ENCODE measurements around the gene SLC7A14. TPM values are rescaled to one million over a fixed set of nuclear protein-coding genes. Genes with fewer than 3 reads are reported as not detected.

SLC7A14 gene
- total RNA-seq, 1 experiment from 2014 or later, result not detected

DNA sequence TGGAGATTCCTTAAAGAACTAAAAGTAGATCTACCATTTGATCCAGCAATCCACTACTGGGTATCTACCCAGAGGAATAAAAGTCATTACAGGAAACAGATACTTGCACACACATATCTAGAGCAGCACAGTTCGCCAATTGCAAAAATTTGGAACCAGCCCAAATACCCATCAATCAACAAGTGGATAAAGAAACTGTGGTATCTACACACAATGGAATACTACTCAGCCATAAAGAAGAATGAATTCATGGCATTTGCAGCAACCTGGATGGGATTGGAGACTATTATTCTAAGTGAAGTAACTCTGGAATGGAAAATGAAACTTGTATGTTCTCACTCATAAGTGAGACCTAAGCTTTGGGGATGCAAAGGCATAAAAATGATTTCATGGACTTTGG is 23.8 kb downstream of the SLC7A14 start:
- Histone ChIP-seq H3K9me3 (ENCODE audit: control insufficient read depth in 1 of 2, insufficient read depth in 1 of 2, low read depth in 1 of 2, low read length in 2 of 2) (no peaks in the 10 kb centered on the region), H3K27ac (ENCODE audit: low read depth, low read length) (no peak overlapping the region), H3K4me2 (ENCODE audit: low read length) (no peak overlapping the region), H3K79me2 (ENCODE audit: insufficient read depth, low read length) (no peaks in the 10 kb centered on the region), H3K27me3 (ENCODE audit: insufficient read depth, low read length) (no peaks in the 10 kb centered on the region), H3K9ac (ENCODE audit: low read length) (no peak overlapping the region), H3K4me3 (replicated peaks in 1 of 2; ENCODE audit: low read depth in 1 of 2, low read length in 2 of 2) (no peak overlapping the region), H3K4me1 (ENCODE audit: control insufficient read depth in 1 of 2, insufficient read depth in 2 of 2, low read length in 2 of 2) (no peaks in the 10 kb centered on the region), H3K36me3 (ENCODE audit: control insufficient read depth in 1 of 2, insufficient read depth in 2 of 2, low read length in 2 of 2) (no peaks in the 10 kb centered on the region), H4K20me1 (ENCODE audit: insufficient read depth) (no peaks in the 10 kb centered on the region), H2AFZ (ENCODE audit: low read depth, low read length, poor library complexity, severe bottlenecking) (no peak overlapping the region), H3K9me2 (ENCODE audit: insufficient read depth) (no peaks in the 10 kb centered on the region)
- no peak for ATAC-seq
- intact Hi-C loops (cut with micrococcal nuclease), result no loop called here
- DNase-seq (ENCODE audit: low read depth, low spot score), result no peak
- RAD21 ChIA-PET (ENCODE audit: low non-redundant PET in 1 of 2, low total read pairs in 2 of 2, uncharacterized antibody in 2 of 2, unreplicated experiment in 2 of 2), result no interaction called here
- BruUV-seq (replicated peaks), result no TSS peak
- TF ChIP-seq POLR2AphosphoS5 (IDR thresholded peaks at IDR 0.05; ENCODE audit: low read depth, low read length) (no peak), TCF7L2 (IDR thresholded peaks at IDR 0.05; ENCODE audit: borderline replicate concordance, extremely low read depth, insufficient read depth, insufficient read length) (no peak), RAD21 (IDR thresholded peaks at IDR 0.05; ENCODE audit: low read depth) (no peak), SP1 (IDR thresholded peaks at IDR 0.05; ENCODE audit: low read depth) (no peak), ZFX (IDR thresholded peaks at IDR 0.05) (no peak), ELF1 (IDR thresholded peaks at IDR 0.05; ENCODE audit: borderline replicate concordance, low read depth) (no peak), ZNF274 (IDR thresholded peaks at IDR 0.05; ENCODE audit: low read depth, low read length) (no peak)
- TF ChIP-seq, protein P1, sequence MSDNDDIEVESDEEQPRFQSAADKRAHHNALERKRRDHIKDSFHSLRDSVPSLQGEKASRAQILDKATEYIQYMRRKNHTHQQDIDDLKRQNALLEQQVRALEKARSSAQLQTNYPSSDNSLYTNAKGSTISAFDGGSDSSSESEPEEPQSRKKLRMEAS (IDR thresholded peaks at IDR 0.05), result no peak
- TF ChIP-seq, protein P2, sequence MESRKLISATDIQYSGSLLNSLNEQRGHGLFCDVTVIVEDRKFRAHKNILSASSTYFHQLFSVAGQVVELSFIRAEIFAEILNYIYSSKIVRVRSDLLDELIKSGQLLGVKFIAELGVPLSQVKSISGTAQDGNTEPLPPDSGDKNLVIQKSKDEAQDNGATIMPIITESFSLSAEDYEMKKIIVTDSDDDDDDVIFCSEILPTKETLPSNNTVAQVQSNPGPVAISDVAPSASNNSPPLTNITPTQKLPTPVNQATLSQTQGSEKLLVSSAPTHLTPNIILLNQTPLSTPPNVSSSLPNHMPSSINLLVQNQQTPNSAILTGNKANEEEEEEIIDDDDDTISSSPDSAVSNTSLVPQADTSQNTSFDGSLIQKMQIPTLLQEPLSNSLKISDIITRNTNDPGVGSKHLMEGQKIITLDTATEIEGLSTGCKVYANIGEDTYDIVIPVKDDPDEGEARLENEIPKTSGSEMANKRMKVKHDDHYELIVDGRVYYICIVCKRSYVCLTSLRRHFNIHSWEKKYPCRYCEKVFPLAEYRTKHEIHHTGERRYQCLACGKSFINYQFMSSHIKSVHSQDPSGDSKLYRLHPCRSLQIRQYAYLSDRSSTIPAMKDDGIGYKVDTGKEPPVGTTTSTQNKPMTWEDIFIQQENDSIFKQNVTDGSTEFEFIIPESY (IDR thresholded peaks at IDR 0.05; ENCODE audit: extremely low read depth, insufficient replicate concordance, low read length), result no peak
- POLR2A ChIA-PET, result no interaction called here
- CTCF ChIA-PET, result no interaction called here
